ENCODE data around the gene LBX2. TPM values are rescaled to one million over a fixed set of nuclear protein-coding genes. Genes with fewer than 3 reads are reported as not detected.
A peak's percentile ranks its signal among the peaks of the same experiment; 100 is the strongest.

Gene LBX2, protein sequence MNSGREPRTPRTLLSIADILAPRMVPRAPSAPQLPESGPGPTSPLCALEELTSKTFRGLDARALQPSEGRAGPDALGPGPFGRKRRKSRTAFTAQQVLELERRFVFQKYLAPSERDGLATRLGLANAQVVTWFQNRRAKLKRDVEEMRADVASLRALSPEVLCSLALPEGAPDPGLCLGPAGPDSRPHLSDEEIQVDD
- total RNA-seq = 4.1 and 5.4 TPM in 2 replicates

GRCh38 chr2:74499267-74499939 lies at the start of gene LBX2:
Gene LBX2, minus strand, starts transcription at chr2:74499603. Its CDS starts 66 bp downstream, at chr2:74499537.
- Histone ChIP-seq H4K20me1 (ENCODE audit: insufficient read depth, low read length) (no peaks in the 10 kb centered on the region), H3K36me3 (ENCODE audit: insufficient read depth, low read length) (peaks cover under 1% of the 10 kb centered on the region), H3K79me2 (ENCODE audit: insufficient read depth, low read length) (peaks cover 15% of the 10 kb centered on the region), H3K4me3 (ENCODE audit: insufficient read depth, low read length) (peak within 1 kb of the TSS; percentile 75), H3K4me1 (ENCODE audit: insufficient read depth, low read length) (peaks cover 25% of the 10 kb centered on the region), H3K27ac (ENCODE audit: low read depth, low read length) (no peak within 1 kb of the TSS), H2AFZ (ENCODE audit: low read length) (peak within 1 kb of the TSS; percentile 76), H3K9me3 (ENCODE audit: low read depth, low read length) (no peaks in the 10 kb centered on the region), H3K4me2 (ENCODE audit: insufficient read depth, low read length) (peak within 1 kb of the TSS; percentile 84), H3K27me3 (ENCODE audit: insufficient read depth, low read length) (no peaks in the 10 kb centered on the region)
- TF ChIP-seq, protein P1, sequence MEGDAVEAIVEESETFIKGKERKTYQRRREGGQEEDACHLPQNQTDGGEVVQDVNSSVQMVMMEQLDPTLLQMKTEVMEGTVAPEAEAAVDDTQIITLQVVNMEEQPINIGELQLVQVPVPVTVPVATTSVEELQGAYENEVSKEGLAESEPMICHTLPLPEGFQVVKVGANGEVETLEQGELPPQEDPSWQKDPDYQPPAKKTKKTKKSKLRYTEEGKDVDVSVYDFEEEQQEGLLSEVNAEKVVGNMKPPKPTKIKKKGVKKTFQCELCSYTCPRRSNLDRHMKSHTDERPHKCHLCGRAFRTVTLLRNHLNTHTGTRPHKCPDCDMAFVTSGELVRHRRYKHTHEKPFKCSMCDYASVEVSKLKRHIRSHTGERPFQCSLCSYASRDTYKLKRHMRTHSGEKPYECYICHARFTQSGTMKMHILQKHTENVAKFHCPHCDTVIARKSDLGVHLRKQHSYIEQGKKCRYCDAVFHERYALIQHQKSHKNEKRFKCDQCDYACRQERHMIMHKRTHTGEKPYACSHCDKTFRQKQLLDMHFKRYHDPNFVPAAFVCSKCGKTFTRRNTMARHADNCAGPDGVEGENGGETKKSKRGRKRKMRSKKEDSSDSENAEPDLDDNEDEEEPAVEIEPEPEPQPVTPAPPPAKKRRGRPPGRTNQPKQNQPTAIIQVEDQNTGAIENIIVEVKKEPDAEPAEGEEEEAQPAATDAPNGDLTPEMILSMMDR (IDR thresholded peaks at IDR 0.05; ENCODE audit: extremely low read depth, low read depth, low read length) = no peak
- peak; percentile 85 for DNase-seq (ENCODE audit: insufficient read length, low spot score, missing footprints)

GRCh38 chr2:74548285-74548899 lies 49.0 kb upstream of the LBX2 start:
- TF ChIP-seq, protein P1 (IDR thresholded peaks at IDR 0.05; ENCODE audit: extremely low read depth, low read depth, low read length) = no peak
- H3K36me3 ChIP-seq (ENCODE audit: insufficient read depth, low read length) = peaks cover 60% of the 10 kb centered on the region
- peak overlapping the region; percentile 91 for H3K4me2 ChIP-seq (ENCODE audit: insufficient read depth, low read length)
- peaks cover 51% of the 10 kb centered on the region for H3K4me1 ChIP-seq (ENCODE audit: insufficient read depth, low read length)
- DNase-seq (ENCODE audit: insufficient read length, low spot score, missing footprints) = peak; percentile 46
- no peaks in the 10 kb centered on the region for H3K9me3 ChIP-seq (ENCODE audit: low read depth, low read length)
- peak overlapping the region; percentile 68 for H3K27ac ChIP-seq (ENCODE audit: low read depth, low read length)
- no peaks in the 10 kb centered on the region for H3K27me3 ChIP-seq (ENCODE audit: insufficient read depth, low read length)
- H3K79me2 ChIP-seq (ENCODE audit: insufficient read depth, low read length) = peaks cover 77% of the 10 kb centered on the region
- H3K4me3 ChIP-seq (ENCODE audit: insufficient read depth, low read length) = peak overlapping the region; percentile 76
- peak overlapping the region; percentile 81 for H2AFZ ChIP-seq (ENCODE audit: low read length)
- no peaks in the 10 kb centered on the region for H4K20me1 ChIP-seq (ENCODE audit: insufficient read depth, low read length)

GRCh38 chr2:74546004-74546403 lies 46.6 kb upstream of the LBX2 start:
- Histone ChIP-seq H3K27ac (ENCODE audit: low read depth, low read length) (peak overlapping the region; percentile 17), H4K20me1 (ENCODE audit: insufficient read depth, low read length) (no peaks in the 10 kb centered on the region), H3K4me3 (ENCODE audit: insufficient read depth, low read length) (no peak overlapping the region), H3K9me3 (ENCODE audit: low read depth, low read length) (no peaks in the 10 kb centered on the region), H3K27me3 (ENCODE audit: insufficient read depth, low read length) (no peaks in the 10 kb centered on the region), H3K79me2 (ENCODE audit: insufficient read depth, low read length) (peaks cover 57% of the 10 kb centered on the region), H3K36me3 (ENCODE audit: insufficient read depth, low read length) (peaks cover 55% of the 10 kb centered on the region), H2AFZ (ENCODE audit: low read length) (no peak overlapping the region), H3K4me2 (ENCODE audit: insufficient read depth, low read length) (no peak overlapping the region), H3K4me1 (ENCODE audit: insufficient read depth, low read length) (peaks cover 30% of the 10 kb centered on the region)
- peak; percentile 58 for DNase-seq (ENCODE audit: insufficient read length, low spot score, missing footprints)
- TF ChIP-seq, protein P1 (IDR thresholded peaks at IDR 0.05; ENCODE audit: extremely low read depth, low read depth, low read length) = no peak

- H3K4me1 ChIP-seq (ENCODE audit: insufficient read depth, low read length) = peaks cover 18% of the 10 kb centered on the region
- no peak overlapping the region for H3K27ac ChIP-seq (ENCODE audit: low read depth, low read length)
- H3K27me3 ChIP-seq (ENCODE audit: insufficient read depth, low read length) = no peaks in the 10 kb centered on the region
- TF ChIP-seq, protein P1 (IDR thresholded peaks at IDR 0.05; ENCODE audit: extremely low read depth, low read depth, low read length) = no peak
- H3K79me2 ChIP-seq (ENCODE audit: insufficient read depth, low read length) = peaks cover 44% of the 10 kb centered on the region
- peaks cover 50% of the 10 kb centered on the region for H3K36me3 ChIP-seq (ENCODE audit: insufficient read depth, low read length)
- H4K20me1 ChIP-seq (ENCODE audit: insufficient read depth, low read length) = no peaks in the 10 kb centered on the region
- peak; percentile 48 for DNase-seq (ENCODE audit: insufficient read length, low spot score, missing footprints)
- H3K9me3 ChIP-seq (ENCODE audit: low read depth, low read length) = no peaks in the 10 kb centered on the region
- no peak overlapping the region for H3K4me2 ChIP-seq (ENCODE audit: insufficient read depth, low read length)
- H3K4me3 ChIP-seq (ENCODE audit: insufficient read depth, low read length) = no peak overlapping the region
- H2AFZ ChIP-seq (ENCODE audit: low read length) = no peak overlapping the region
Measured at GRCh38 chr2:74544634-74545033, 45.2 kb upstream of the LBX2 start.

Measured in osteoblast (primary cell).